SK-MEL-5 (cell line): ENCODE measurements around the gene SAMD4A. TPM values are rescaled to one million over a fixed set of nuclear protein-coding genes. Genes with fewer than 3 reads are reported as not detected.

Experiments
- DNase-seq: peaks from one replicate; pipeline ENCODE4 v3.0.0-alpha.2; 2016; ENCODE audit warnings: low read depth, low spot score
- in situ Hi-C: cut with HindIII; loops from 2 replicates; pipeline ENCODE4 v1.10.0; 2016; ENCODE audit warnings: low sequenced_read_pairs, high pct_unique_total_duplicates, low pct_unique_long_range_greater_than_20kb
- polyA plus RNA-seq, 2 experiments: library from polyadenylated mRNA; depleted of rRNA; stranded (reverse); fragments of >200 nt; gene quantifications; 2 replicates each; pipeline ENCODE4 v1.2.3, GENCODE V29; 2015
- total RNA-seq: library from RNA; depleted of rRNA; stranded (reverse); fragments of >200 nt; shearing (Covaris generic); gene quantifications from 2 replicates; pipeline ENCODE4 v1.2.3, GENCODE V29; 2014; rRNA removed

Gene SAMD4A
- 16.2 and 18.0 TPM in 2 replicates for total RNA-seq
- polyA plus RNA-seq (2015; cell fraction: cytosol; rRNA removed), result 11.5 and 21.7 TPM in 2 replicates
- polyA plus RNA-seq (2015; cell fraction: nucleus; rRNA removed), result 32.7 and 55.1 TPM in 2 replicates

GRCh38 chr14:54566410-54567223 lies at the start of gene SAMD4A:
TSS of gene SAMD4A (plus strand) at chr14:54567128. CDS start at chr14:54567917, 789 bp downstream.
- in situ Hi-C loops, result no loop called here
- peak; percentile 79 for DNase-seq

GRCh38 chr14:54524410-54524809 lies 42.5 kb upstream of the SAMD4A start:
- in situ Hi-C loops, result no loop called here
- DNase-seq, result no peak

- in situ Hi-C loops, result no loop called here
- no peak for DNase-seq
These were observed 38.0 kb upstream of the SAMD4A start for GRCh38 chr14:54528973-54529372.

GRCh38 chr14:54529811-54530210 lies 37.1 kb upstream of the SAMD4A start:
- in situ Hi-C loops, result no loop called here

GRCh38 chr14:54532111-54533012 lies 34.6 kb upstream of the SAMD4A start:
- DNase-seq, result no peak
- in situ Hi-C loops, result no loop called here

More at GRCh38 chr14:54529811-54530210, 37.1 kb upstream of the SAMD4A start:
- no peak for DNase-seq

GRCh38 chr14:54533100-54533499 lies 33.8 kb upstream of the SAMD4A start:
- in situ Hi-C loops, result no loop called here

GRCh38 chr14:54535126-54535525 lies 31.8 kb upstream of the SAMD4A start:
- in situ Hi-C loops, result no loop called here
- DNase-seq, result no peak

More at GRCh38 chr14:54533100-54533499, 33.8 kb upstream of the SAMD4A start:
- no peak for DNase-seq

GRCh38 chr14:54535646-54536045 lies 31.3 kb upstream of the SAMD4A start:
- no peak for DNase-seq
- in situ Hi-C loops, result no loop called here

GRCh38 chr14:54537651-54538050 lies 29.3 kb upstream of the SAMD4A start:
- in situ Hi-C loops, result no loop called here
- DNase-seq, result no peak

- DNase-seq, result no peak
- in situ Hi-C loops, result no loop called here
These were observed 28.9 kb upstream of the SAMD4A start for GRCh38 chr14:54538055-54538454.

- in situ Hi-C loops, result no loop called here
- DNase-seq, result no peak
These were observed 19.3 kb upstream of the SAMD4A start for GRCh38 chr14:54547583-54547982.

- no peak for DNase-seq
- in situ Hi-C loops, result no loop called here
These were observed 18.4 kb upstream of the SAMD4A start for GRCh38 chr14:54548491-54548890.

- in situ Hi-C loops, result no loop called here
- DNase-seq, result no peak
These were observed 17.1 kb upstream of the SAMD4A start for GRCh38 chr14:54549862-54550261.

GRCh38 chr14:54550514-54550913 lies 16.4 kb upstream of the SAMD4A start:
- in situ Hi-C loops, result no loop called here
- no peak for DNase-seq

GRCh38 chr14:54554401-54554800 lies 12.5 kb upstream of the SAMD4A start:
- in situ Hi-C loops, result no loop called here
- DNase-seq, result no peak

GRCh38 chr14:54555651-54556050 lies 11.3 kb upstream of the SAMD4A start:
- DNase-seq, result peak; percentile 25
- in situ Hi-C loops, result no loop called here

- in situ Hi-C loops, result no loop called here
- no peak for DNase-seq
These were observed 10.4 kb upstream of the SAMD4A start for GRCh38 chr14:54556535-54556934.

- no peak for DNase-seq
- in situ Hi-C loops, result no loop called here
These were observed 4.6 kb upstream of the SAMD4A start for GRCh38 chr14:54562334-54562733.
